Brain microvascular endothelial cell (primary cell): ENCODE data around the gene NMB.

ENCODE experiments used
- DNase-seq: peaks from one replicate; pipeline ENCODE4 v3.0.0-alpha.2; 2020
- H3K27ac ChIP-seq: fragments of 250-450 bp; sonication (Bioruptor Pico); 2 replicates; pipeline ENCODE4 v1.5.1; 2020; ENCODE audit warnings: mild to moderate bottlenecking, moderate library complexity
- H3K27me3 ChIP-seq: fragments of 250-450 bp; sonication (Bioruptor Pico); replicated peaks from 2 replicates; pipeline ENCODE4 v1.5.1; 2020; ENCODE audit warnings: mild to moderate bottlenecking
- H3K36me3 ChIP-seq: fragments of 250-450 bp; sonication (Bioruptor Pico); replicated peaks from 2 replicates; pipeline ENCODE4 v1.5.1; 2020; ENCODE audit warnings: mild to moderate bottlenecking
- H3K4me3 ChIP-seq: 2 replicates; pipeline ENCODE4 v1.5.1; 2011; ENCODE audit warnings: low read depth, mild to moderate bottlenecking, control low read depth, low read length, moderate library complexity
- in situ Hi-C: cut with HindIII; loops from 2 replicates; pipeline ENCODE4 v1.10.0; 2017; ENCODE audit warnings: low sequenced_read_pairs, low pct_ligation_motif_present
- TF ChIP-seq, protein P1 (sequence below): IDR thresholded peaks from 2 replicates; pipeline ENCODE4 v1.5.1; 2011; ENCODE audit warnings: low read depth, mild to moderate bottlenecking, moderate library complexity, low read length, control low read depth, inconsistent platforms; ENCODE audit errors: missing control alignments

Gene NMB

DNA sequence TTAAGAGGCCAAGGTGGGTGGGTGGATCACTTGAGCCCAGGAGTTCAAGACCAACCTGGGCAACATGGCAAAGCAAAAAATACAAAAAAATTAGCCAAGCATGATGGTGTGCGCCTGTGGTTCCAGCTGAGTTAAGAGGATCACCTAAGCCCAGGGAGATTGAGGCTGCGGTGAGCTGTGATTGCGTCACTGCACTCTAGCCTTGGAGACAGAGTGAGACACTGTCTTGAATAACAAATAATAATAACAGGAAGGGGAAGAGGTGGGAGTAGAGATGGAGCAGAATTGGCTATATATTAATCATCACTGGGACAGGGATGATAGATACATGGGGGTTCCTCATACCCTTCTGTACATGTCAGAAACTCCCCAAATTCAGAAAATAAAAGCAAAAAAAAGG is 23.8 kb upstream of the NMB start:
- Histone ChIP-seq H3K4me3 (no peak overlapping the region), H3K36me3 (peaks cover 7% of the 10 kb centered on the region), H3K27me3 (no peaks in the 10 kb centered on the region), H3K27ac (peak overlapping the region; percentile 80)
- DNase-seq = peak; percentile 94
- in situ Hi-C loops = no loop called here
- TF ChIP-seq, protein P1, sequence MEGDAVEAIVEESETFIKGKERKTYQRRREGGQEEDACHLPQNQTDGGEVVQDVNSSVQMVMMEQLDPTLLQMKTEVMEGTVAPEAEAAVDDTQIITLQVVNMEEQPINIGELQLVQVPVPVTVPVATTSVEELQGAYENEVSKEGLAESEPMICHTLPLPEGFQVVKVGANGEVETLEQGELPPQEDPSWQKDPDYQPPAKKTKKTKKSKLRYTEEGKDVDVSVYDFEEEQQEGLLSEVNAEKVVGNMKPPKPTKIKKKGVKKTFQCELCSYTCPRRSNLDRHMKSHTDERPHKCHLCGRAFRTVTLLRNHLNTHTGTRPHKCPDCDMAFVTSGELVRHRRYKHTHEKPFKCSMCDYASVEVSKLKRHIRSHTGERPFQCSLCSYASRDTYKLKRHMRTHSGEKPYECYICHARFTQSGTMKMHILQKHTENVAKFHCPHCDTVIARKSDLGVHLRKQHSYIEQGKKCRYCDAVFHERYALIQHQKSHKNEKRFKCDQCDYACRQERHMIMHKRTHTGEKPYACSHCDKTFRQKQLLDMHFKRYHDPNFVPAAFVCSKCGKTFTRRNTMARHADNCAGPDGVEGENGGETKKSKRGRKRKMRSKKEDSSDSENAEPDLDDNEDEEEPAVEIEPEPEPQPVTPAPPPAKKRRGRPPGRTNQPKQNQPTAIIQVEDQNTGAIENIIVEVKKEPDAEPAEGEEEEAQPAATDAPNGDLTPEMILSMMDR = no peak

DNA sequence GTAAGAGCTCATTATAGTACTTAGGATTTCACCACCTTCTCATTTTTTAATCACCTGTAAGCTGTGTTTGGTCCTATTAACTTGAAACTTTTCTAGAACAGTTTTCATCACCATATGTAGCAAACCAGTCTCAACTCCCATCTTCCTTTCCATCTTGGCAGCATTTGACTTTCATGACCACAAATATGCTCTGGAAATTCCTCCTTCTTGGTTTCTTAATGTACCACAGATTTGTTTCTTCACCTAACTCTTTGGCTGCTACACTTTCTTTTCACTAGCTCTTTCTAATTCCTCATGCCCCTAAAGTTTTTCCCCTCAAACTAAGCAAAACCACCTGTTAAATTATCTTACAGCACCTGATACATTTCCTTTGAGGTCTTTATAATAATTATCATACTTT is 13.2 kb upstream of the NMB start:
- H3K4me3 ChIP-seq = no peak overlapping the region
- peaks cover 25% of the 10 kb centered on the region for H3K36me3 ChIP-seq
- peak overlapping the region; percentile 50 for H3K27ac ChIP-seq
- in situ Hi-C loops = no loop called here
- DNase-seq = peak; percentile 47
- H3K27me3 ChIP-seq = no peaks in the 10 kb centered on the region
- TF ChIP-seq, protein P1 = no peak

DNA sequence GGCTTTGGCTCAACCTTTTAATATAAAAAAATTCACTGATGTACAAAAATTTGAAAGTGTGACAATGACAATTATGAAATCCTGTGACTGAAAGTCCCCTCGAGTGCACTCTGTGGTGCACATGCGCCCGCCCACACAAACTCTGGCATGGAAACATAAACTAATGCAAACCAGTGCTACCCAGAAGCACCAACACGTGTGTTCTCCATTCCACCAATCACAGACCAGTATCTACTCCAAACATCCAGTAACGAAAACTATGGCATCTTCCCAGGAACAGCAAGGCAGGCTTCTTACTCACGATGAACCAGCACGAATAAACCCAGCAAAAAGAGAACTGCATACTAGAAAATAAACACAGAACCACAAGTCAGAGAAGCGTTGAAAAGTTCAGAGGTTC is 11.7 kb upstream of the NMB start:
- TF ChIP-seq, protein P1 = no peak
- Histone ChIP-seq H3K27me3 (no peaks in the 10 kb centered on the region), H3K4me3 (no peak overlapping the region), H3K36me3 (peaks cover 28% of the 10 kb centered on the region), H3K27ac (no peak overlapping the region)
- in situ Hi-C loops = no loop called here
- DNase-seq = no peak

DNA sequence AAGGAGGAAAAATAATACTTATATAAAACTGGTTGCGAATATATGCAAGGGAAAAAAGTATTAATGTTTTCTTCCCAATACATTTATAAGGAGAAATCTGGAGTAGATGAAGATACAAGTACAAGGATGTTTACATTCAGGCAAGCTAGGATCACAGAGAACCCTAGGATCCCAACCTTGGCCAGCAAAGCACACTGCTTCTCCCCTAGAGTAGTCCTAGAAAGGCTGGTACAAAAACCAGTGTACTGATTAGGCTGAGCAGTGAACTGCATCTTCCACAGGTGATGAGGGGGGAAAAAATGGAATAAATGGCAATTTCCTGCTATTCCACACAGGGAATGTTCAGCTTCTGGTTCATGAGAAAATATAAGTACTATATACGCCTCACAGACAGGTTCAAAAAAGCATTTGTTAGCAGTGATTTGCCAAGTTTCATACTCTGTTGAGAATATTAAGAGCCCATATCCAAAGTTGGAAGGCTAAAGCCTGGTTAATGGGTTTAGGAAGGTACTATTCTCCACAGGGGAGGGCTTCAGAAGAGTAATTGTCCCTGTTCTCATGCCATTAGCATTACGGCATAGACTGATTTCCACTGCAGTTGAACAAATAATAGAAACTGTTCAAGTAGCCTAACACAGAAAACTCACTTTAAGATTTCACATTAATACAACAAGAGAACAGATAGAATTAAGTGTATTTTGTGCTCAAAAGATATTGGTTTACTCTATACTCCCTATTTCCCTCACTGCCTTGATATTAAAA is 10.4 kb upstream of the NMB start:
- Histone ChIP-seq H3K27me3 (no peaks in the 10 kb centered on the region), H3K4me3 (no peak overlapping the region), H3K36me3 (peaks cover 31% of the 10 kb centered on the region), H3K27ac (no peak overlapping the region)
- TF ChIP-seq, protein P1 = no peak
- DNase-seq = no peak
- in situ Hi-C loops = no loop called here

DNA sequence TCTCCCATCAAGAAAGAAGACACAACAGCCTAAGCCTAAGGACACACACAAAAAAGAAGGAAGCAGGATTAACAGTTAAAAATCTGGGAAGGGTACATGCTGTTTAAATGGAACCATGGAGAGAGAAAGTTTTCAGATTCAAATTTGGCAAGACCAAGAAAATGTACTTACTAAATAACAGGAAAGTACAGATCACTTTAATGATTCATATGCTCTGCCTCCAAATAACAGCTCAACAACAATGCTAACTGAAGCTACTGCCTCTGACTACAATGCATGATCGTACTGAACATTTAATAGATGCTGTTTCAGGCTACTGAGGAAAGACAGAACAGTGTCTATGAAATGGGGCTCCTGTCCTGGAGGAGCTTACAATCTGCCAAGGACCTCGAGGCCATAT is 8.4 kb upstream of the NMB start:
- Histone ChIP-seq H3K27ac (no peak overlapping the region), H3K27me3 (no peaks in the 10 kb centered on the region), H3K4me3 (no peak overlapping the region), H3K36me3 (peaks cover 31% of the 10 kb centered on the region)
- in situ Hi-C loops = no loop called here
- TF ChIP-seq, protein P1 = no peak
- DNase-seq = no peak

DNA sequence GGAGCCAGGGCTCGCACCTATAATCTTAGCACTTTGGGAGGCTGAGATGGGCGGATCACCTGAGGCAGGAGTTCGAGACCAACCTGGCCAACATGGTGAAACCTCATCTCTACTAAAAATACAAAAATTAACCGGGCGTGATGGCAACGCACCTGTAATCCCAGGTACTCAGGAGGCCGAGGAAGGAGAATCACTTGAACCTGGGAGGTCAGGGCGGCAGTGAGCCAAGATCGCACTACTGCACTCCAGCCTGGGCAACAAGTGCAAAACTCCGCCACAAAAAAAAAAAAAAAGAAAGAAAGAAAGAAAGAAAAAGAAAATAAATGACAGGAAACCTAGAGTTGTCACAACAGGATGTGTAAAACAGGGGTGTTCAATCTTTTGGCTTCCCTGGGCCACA is 3.0 kb upstream of the NMB start:
- TF ChIP-seq, protein P1 = no peak

More for the DNA sequence above, 3.0 kb upstream of the NMB start:
- Histone ChIP-seq H3K27ac (no peak overlapping the region), H3K36me3 (peaks cover 9% of the 10 kb centered on the region), H3K27me3 (no peaks in the 10 kb centered on the region), H3K4me3 (no peak overlapping the region)
- DNase-seq = no peak
- in situ Hi-C loops = no loop called here
